Activated CD8-positive, alpha-beta memory T cell treated with anti-CD3 and anti-CD28 coated beads for 48 hours (primary cell): ENCODE data around the gene CXCR5.

Source experiments
- DNase-seq, 3 experiments: peaks; one replicate each; pipeline ENCODE4 v3.0.0-alpha.2; 2020; ENCODE audit warnings: low read depth in 2 of 3, low spot score in 2 of 3

CXCR5 gene

GRCh38 chr11:118924591-118925585 lies 41.2 kb downstream of the CXCR5 start:
- DNase-seq = no peak

DNA sequence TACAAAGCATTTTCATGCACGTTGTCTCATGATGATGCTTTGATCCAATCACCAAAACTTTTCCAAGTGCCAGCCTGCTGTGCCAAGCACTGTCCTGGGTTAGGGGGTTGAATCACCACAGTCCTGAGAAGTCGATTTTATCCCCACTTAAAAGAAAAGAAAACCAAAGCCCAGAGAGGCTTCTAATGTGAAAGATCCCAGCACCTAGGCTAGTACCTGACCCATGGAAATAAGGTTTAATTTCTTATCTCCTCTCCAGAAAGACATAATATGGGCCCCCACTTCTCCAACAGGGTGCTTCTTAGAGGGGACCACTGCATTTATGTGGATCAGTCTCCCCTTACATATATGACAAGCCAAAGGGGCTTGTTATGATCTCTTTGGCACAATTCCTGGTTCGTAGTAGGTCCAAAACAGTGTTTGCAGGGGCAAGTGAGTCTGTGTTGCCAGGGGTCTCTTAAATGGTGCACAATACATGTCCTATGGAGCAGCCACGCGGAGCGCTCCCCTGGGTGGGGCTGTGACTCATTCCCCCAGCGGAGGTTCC lies 43.9 kb downstream of the CXCR5 start:
- no peak for DNase-seq

GRCh38 chr11:118928101-118928869 lies 44.6 kb downstream of the CXCR5 start:
- DNase-seq = peak in 2 of 3 experiments; percentile 89 to 99

GRCh38 chr11:118928870-118929500 lies 45.3 kb downstream of the CXCR5 start:
- DNase-seq = no peak

DNA sequence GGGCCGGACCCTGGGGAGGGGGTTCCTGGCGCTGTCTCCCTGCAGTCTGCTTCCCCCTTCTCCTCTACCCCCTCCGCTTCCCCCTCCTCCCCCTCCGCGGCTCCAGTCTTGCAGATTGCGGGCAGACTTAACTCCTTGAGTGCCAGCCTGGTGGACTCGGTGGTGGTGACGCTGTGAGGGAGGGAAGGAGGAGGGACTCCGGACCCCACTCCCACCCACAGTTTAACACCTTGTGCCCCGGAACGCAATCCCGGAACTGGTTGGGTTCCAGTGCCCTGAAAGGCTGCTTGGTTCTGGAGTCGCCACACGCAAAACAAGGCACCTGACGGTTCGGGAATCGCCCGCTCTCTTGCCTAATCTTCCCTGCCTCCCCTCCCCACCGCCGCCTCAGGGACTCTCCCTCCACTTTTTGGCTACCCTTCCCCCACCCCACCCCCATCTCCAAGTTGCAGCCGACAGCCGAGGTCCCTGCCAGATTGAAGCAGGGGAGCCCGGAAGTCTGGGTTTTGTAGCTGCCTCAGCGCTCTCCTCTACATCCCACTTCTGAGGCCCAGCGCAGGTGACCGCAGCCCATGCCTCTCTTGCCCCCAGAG lies 45.9 kb downstream of the CXCR5 start:
- DNase-seq = peak in 1 of 3 experiments; percentile 45

GRCh38 chr11:118930094-118930712 lies 46.5 kb downstream of the CXCR5 start:
- peak in 2 of 3 experiments; percentile 87 to 90 for DNase-seq

- no peak for DNase-seq
These were observed 47.9 kb downstream of the CXCR5 start for GRCh38 chr11:118931571-118931970.

DNA sequence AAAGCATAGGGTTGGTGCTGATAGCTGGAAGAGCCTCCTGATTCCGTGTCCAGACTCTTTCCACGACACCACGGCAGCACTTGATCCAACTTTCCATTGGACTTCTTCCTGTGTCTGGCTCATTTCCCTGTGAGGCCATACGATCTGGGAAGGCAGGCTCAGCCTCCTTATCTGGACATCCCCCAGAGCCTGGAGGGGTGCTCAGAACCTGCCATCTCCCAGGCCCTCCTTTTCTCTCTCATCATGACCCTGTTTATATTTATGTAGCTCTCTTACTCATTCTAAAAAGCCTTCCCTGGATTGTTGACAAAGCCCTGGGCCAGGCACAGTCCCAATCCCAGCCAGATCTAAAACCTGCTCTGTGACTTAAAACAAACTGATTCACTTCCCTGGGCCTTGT lies 49.8 kb downstream of the CXCR5 start:
- no peak for DNase-seq

DNA sequence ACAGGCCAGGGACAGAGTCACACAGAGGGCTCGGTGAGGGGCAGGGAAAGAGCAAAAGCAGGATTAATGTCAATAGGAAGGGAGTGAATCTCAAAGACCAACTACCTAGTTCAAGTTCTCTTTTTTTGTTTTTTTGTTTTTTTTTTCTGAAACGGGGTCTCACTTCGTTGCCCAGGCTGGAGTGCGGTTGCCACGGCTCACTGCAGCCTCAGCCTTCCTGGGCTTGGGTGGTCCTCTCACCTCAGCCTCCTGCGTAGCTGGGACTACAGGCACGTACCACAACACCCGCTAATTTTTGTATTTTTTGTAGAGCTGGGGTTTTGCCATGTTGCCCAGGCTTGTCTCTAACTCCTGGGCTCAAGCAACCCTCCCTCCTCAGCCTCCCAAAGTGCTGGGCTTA lies 51.7 kb downstream of the CXCR5 start:
- DNase-seq = no peak

- DNase-seq = no peak
These were observed 55.1 kb downstream of the CXCR5 start for GRCh38 chr11:118938491-118939403.

DNA sequence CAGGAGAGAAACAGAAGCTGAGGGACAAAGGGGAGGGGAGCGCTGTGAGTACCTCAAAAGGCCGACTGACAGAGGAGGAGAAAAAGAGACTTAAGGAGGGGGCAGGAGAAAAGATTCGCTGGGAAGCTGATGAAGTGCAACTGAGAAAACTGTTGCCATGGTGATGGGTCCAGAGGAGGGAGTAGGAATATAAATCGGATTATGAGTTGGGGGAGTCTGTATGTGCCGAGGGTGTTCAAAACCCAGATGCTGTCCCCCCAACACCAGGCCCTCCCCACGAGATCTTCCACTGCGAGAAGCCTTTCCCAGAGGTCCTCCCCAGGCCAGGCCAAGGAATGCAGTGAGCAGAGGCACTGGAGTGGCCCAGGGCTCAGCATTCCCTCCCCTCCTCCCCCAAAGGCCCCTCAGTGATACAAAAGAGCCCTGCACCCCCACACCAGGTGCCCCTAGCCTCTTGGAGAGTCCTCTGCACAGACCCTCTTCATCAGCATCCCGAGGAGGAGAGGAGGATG lies 55.8 kb downstream of the CXCR5 start:
- DNase-seq = no peak

- DNase-seq = no peak
These were observed 56.4 kb downstream of the CXCR5 start for GRCh38 chr11:118939953-118940598.

- no peak for DNase-seq
These were observed 63.4 kb downstream of the CXCR5 start for GRCh38 chr11:118947091-118947490.
